Prostate gland (tissue), 2 donors: ENCODE data around the gene LEKR1. TPM values are rescaled to one million over a fixed set of nuclear protein-coding genes. Genes with fewer than 3 reads are reported as not detected.
"Not testable (repeated sequence)": the region's sequence is repeated elsewhere in the genome, so short reads cannot be mapped to it uniquely, and the experiment has no call there.

Source experiments
- DNase-seq: peaks from one replicate; pipeline ENCODE4 v3.0.0-alpha.2; 2019; ENCODE audit warnings: low spot score
- H3K27ac ChIP-seq, 2 donors: fragments of 200-600 bp; sonication (generic); 2 replicates each; pipeline ENCODE4 v1.5.1; 2017 to 2019
- H3K27me3 ChIP-seq: fragments of 200-600 bp; sonication (generic); replicated peaks from 2 replicates; pipeline ENCODE4 v1.5.1; 2019; ENCODE audit not compliant: insufficient read depth
- H3K36me3 ChIP-seq, 2 donors: fragments of 200-600 bp; sonication (generic); 1 replicate in 1 of 2; 2 replicates in 1 of 2; pipeline versions ENCODE4 v1.5.1 to v1.8.1; 2017 to 2019
- H3K4me1 ChIP-seq: fragments of 200-600 bp; sonication (generic); replicated peaks from 2 replicates; pipeline ENCODE4 v1.5.1; 2019
- H3K4me3 ChIP-seq, 2 donors: fragments of 200-600 bp; sonication (generic); 2 replicates each; pipeline ENCODE4 v1.5.1; 2017 to 2019
- H3K9me3 ChIP-seq: fragments of 200-600 bp; sonication (generic); 2 replicates; pipeline ENCODE4 v1.5.1; 2017
- POLR2A ChIP-seq: fragments of 450-650 bp; IDR thresholded peaks from one replicate; pipeline ENCODE4 v1.6.1; 2016; ENCODE audit warnings: antibody characterized with exemption, mild to moderate bottlenecking
- POLR2AphosphoS5 ChIP-seq: sonication (generic); formaldehyde crosslinking; IDR thresholded peaks from one replicate; pipeline ENCODE4 v1.6.1; 2017; ENCODE audit warnings: antibody characterized with exemption
- WGBS: methylation state at CpG from one replicate; pipeline ENCODE4 v1.1.5; 2018; 5-methylcytosine and 5-hydroxymethylcytosine counted together
- intact Hi-C: fragments of 100-400 bp; cut with DNase I; formaldehyde crosslinking; loops from one replicate; pipeline ENCODE4 v1.14.2; 2022
- total RNA-seq, 2 donors: library from RNA; depleted of rRNA; stranded (reverse); fragments of >200 nt; gene quantifications; one replicate each; pipeline ENCODE4 v1.1.0, GENCODE V29; 2016
- TF ChIP-seq, protein P1 (sequence below), 4 experiments: fragments of 200-600 bp in 2 of 4; fragments of 450-650 bp in 2 of 4; sonication (generic) in 2 of 4; IDR thresholded peaks; 1 replicate in 3 of 4; 2 replicates in 1 of 4; pipeline ENCODE4 v1.5.1; 2016 to 2019; ENCODE audit warnings: antibody characterized with exemption in 4 of 4, mild to moderate bottlenecking in 2 of 4, moderate library complexity in 2 of 4

Gene LEKR1
- total RNA-seq, 2 donors from 2014 or later: 2.2 to 4.4 TPM

DNA sequence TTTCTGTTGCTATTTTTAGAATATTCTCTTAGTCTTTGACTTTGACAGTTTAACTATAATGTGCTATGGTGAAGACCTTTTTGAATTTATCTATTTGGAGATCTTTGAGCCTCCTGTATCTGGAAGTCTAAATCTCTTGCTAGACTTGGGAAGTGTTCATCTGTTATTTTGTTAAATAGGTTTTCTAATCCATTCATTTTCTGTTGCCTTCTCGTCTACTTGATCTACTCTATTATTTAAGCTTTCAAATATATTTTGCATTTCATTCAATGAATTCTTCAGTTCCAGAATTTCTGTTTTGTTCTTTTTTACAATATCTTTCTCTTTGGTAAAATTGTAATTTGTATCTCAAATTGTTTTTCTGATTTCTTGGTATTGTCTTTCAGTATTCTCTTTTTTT is 47.8 kb downstream of the LEKR1 start:
- 91% methylated on average over 1 of the region's 1 CpG for WGBS
- Histone ChIP-seq H3K4me3 (no peak overlapping the region), H3K9me3 (no peaks in the 10 kb centered on the region), H3K27ac (no peak overlapping the region), H3K27me3 (no peaks in the 10 kb centered on the region), H3K4me1 (no peaks in the 10 kb centered on the region), H3K36me3 (no peaks in the 10 kb centered on the region)
- DNase-seq: no peak
- intact Hi-C loops: no loop called here
- TF ChIP-seq POLR2A (no peak), POLR2AphosphoS5 (no peak)
- TF ChIP-seq, protein P1, sequence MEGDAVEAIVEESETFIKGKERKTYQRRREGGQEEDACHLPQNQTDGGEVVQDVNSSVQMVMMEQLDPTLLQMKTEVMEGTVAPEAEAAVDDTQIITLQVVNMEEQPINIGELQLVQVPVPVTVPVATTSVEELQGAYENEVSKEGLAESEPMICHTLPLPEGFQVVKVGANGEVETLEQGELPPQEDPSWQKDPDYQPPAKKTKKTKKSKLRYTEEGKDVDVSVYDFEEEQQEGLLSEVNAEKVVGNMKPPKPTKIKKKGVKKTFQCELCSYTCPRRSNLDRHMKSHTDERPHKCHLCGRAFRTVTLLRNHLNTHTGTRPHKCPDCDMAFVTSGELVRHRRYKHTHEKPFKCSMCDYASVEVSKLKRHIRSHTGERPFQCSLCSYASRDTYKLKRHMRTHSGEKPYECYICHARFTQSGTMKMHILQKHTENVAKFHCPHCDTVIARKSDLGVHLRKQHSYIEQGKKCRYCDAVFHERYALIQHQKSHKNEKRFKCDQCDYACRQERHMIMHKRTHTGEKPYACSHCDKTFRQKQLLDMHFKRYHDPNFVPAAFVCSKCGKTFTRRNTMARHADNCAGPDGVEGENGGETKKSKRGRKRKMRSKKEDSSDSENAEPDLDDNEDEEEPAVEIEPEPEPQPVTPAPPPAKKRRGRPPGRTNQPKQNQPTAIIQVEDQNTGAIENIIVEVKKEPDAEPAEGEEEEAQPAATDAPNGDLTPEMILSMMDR (IDR thresholded peaks at IDR 0.05): no peak

DNA sequence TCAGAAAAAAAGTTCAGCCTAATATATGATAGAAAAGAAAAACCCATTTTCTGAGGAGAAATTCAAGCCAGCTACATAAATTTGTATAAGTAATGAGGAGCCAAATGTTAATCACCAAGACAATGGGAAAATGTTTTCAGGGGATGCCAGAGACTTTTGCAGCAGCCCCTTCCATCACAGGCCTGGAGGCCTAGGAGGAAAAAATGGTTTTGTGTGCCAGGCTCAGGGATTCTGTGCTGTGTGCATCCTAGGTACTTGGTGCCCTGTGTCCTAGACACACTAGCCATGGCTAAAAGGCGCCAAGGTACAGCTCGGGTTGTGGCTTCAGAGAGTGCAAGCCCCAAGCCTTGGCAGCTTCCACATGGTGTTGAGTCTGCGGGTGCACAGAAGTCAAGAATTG is 53.3 kb downstream of the LEKR1 start:
- DNase-seq, intact Hi-C loops, H3K27me3 ChIP-seq, H3K4me1 ChIP-seq, H3K36me3 ChIP-seq, H3K9me3 ChIP-seq, H3K4me3 ChIP-seq, H3K27ac ChIP-seq: not testable (repeated sequence)
- 100% methylated on average over 3 of the region's 3 CpGs for WGBS

DNA sequence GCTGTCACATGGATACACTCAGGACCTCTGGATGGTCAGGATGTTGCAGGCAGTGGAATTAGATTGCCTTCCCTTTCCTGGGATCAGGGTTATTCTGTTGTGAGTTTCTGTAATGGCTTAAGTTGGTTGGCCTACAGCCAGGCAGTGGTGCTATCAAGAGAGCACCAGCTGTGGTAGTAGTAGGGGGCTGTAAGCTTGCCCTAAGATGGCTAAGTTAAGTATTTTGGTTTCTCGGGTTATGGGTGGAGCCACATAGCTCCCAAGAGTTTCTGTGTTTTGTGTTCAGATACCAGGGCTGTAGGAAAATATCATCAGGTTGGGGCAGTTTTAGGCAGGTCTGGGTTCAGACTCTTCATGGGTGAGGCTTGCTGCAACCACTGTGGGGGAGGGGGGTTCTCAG is 59.6 kb downstream of the LEKR1 start:
- DNase-seq: no peak
- Histone ChIP-seq H3K4me1 (no peaks in the 10 kb centered on the region), H3K9me3 (no peaks in the 10 kb centered on the region), H3K4me3 (no peak overlapping the region), H3K36me3 (no peaks in the 10 kb centered on the region), H3K27ac (no peak overlapping the region), H3K27me3 (no peaks in the 10 kb centered on the region)
- 100% methylated on average over 1 of the region's 1 CpG for WGBS
- TF ChIP-seq, protein P1 (IDR thresholded peaks at IDR 0.05): no peak
- TF ChIP-seq POLR2AphosphoS5 (no peak), POLR2A (no peak)
- intact Hi-C loops: no loop called here

DNA sequence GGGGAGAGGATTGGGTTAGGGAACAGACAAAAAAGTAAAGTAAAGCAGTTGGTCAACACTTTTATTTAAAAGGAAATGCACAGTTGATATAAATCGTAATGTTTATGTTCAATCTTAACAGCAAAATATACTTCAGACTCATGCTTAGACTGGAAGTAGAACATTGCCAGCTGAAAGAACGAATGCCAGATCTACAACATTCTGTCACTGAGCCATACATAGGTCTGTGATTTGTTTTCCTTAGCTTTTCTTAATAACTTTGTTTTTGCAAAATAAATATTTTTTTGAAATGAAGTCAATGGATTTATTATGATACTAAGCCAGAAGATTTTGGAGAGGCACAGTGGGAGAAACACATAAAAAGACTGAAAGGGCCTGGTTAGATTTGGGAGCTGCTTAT is 62.0 kb downstream of the LEKR1 start:
- TF ChIP-seq POLR2AphosphoS5 (no peak), POLR2A (no peak)
- TF ChIP-seq, protein P1 (IDR thresholded peaks at IDR 0.05): no peak
- H3K4me1 ChIP-seq: no peaks in the 10 kb centered on the region
- WGBS: 49% methylated on average over 2 of the region's 2 CpGs
- H3K27me3 ChIP-seq: no peaks in the 10 kb centered on the region
- no peak for DNase-seq
- H3K36me3 ChIP-seq: no peaks in the 10 kb centered on the region
- no peak overlapping the region for H3K27ac ChIP-seq
- intact Hi-C loops: no loop called here
- H3K4me3 ChIP-seq: no peak overlapping the region
- H3K9me3 ChIP-seq: no peaks in the 10 kb centered on the region

DNA sequence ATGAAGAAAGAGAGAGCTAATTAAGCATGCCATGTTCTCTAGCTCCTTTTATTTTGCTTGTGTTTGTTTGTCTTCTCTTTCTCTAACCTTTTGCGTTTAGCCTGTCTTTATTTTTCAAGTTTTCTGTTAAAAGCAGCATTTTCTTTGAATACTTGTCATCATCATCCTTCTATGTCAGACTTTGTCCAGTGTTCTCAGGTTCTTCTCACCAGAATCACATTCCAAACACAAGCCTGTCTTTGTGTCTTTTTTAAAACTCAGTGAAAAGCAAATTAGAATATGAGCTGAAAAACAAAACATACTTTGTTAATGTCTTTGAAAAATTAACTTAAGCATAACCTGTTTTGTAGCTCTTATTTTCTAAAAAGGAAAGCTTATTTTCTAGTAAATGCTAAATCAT is 62.4 kb downstream of the LEKR1 start:
- TF ChIP-seq POLR2A (no peak), POLR2AphosphoS5 (no peak)
- TF ChIP-seq, protein P1 (IDR thresholded peaks at IDR 0.05): no peak
- H3K36me3 ChIP-seq: no peaks in the 10 kb centered on the region
- no peaks in the 10 kb centered on the region for H3K9me3 ChIP-seq
- WGBS: 26% methylated on average over 1 of the region's 1 CpG
- no peaks in the 10 kb centered on the region for H3K4me1 ChIP-seq
- H3K27me3 ChIP-seq: no peaks in the 10 kb centered on the region
- no peak overlapping the region for H3K4me3 ChIP-seq
- intact Hi-C loops: no loop called here
- H3K27ac ChIP-seq: no peak overlapping the region
- DNase-seq: no peak
